Left kidney (tissue), 2 donors: Measurements from ENCODE around the gene GAS2. TPM values are rescaled to one million over a fixed set of nuclear protein-coding genes. Genes with fewer than 3 reads are reported as not detected.

Source experiments
- DNase-seq: peaks from one replicate; pipeline ENCODE4 v3.0.0-alpha.2; 2013
- polyA plus RNA-seq: library from polyadenylated mRNA; unstranded; fragments of 120-200 nt; gene quantifications from one replicate; pipeline ENCODE4 v1.2.1, GENCODE V29; 2013; ENCODE audit not compliant: insufficient read length

GAS2 gene
- polyA plus RNA-seq, 1 donor, result 13.8 TPM

DNA sequence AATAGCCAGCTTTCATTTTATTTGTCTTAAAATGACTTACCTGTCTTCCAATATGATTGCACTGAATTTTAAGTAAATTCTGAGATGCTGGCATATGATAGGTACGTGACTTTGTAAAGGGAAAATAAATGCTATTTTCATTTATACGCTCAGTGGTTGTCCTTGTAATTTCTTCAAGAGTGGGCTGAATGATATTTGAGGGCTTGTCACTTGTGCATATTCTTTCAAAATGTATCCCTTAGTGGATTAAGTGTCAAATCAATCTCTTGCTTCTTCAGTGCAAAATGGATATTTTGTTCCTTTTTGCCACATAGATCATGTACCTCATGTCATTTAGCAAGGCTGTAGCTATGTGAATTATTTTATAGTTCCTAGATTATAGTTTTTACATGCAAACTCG, 56.9 kb downstream of the GAS2 start:
- DNase-seq, result no peak

DNA sequence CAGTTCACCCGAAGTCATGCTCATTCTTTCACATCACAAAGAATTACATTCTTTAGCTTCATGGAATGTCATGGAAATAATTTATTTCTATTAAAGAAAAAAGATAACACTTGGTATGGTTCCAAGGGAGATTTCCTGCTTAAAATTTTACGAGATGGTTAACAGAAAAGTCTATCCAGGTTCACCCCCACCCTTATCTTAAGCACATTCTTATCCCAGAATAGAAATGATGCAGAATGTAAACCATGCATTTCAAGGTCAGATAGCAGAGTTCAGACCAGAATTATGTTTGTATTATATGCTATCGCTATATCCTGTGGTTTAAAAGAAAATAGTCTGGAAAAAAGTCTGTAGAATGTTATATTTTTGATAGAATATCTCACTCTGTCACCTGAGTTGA, 58.7 kb downstream of the GAS2 start:
- DNase-seq, result no peak

DNA sequence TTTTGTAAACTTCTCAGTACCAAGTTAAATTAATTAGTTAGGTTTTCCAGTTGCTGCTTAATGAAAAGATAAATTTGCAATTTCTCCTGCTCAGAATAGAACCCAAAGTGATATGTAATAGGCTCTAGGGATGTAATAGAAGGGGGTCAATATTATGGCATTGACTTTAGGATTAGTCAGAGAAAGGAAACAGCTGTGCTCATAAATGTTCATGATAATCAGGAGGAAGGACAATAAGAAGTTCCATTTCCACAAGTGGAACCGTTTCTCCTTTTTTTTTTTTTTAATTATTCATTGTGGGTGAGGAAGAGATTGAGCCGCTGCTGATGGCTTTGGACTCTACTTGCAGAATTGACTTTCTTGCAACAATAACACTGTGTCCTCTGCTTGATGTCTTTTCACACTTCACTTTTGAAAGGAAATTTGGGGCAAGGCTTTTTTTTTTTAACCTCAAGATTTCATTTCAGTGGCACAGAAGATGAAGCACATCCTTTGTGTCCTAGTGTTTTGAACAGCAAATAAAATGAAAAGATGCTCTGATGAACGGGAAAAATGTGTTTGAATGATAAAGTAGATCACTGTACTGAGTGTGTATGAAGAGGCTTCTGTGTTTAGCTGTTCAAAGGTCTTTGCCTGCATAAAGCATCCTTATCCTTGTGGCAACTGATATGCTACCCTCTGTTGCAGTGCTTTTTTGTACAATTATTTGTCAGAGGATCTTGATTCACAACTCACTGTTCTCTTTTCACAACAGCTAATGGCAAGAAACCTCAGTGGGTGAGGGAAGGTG, 62.4 kb downstream of the GAS2 start:
- DNase-seq, result no peak

DNA sequence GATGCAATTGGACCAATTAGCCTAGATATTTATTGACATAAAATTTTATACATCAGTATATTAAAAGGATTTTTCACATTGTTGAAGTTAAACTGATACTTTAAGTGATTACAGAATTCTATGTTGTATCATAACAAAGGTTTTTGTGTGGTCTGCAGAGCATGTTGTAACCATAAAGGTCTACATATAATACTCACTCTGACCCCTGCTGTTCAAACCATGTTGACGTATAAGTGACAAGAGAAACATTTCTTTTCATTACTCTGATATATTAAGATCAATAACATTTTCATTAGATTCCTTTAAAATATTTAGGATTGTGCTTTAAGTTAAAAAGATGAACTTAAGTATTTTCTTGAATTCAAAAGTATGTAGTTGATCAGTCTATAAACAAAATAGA, 63.9 kb downstream of the GAS2 start:
- no peak for DNase-seq

DNA sequence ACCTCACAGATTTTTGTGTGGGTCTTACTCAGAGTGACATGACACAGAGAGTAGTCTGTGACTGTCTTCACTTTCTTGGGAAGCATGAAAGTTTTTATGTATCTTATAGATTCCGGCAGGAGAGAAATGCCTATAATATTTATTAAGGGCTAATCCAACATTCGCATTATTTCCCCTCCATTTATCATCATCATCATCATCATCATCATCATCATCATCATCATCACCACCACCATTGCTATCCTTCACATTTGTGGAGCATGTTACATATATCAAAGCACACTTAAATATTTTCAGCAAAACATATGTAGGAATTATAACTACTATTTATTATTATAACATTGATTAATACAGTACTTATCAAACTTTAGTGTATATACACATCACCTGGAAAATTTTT, 66.2 kb downstream of the GAS2 start:
- no peak for DNase-seq

DNA sequence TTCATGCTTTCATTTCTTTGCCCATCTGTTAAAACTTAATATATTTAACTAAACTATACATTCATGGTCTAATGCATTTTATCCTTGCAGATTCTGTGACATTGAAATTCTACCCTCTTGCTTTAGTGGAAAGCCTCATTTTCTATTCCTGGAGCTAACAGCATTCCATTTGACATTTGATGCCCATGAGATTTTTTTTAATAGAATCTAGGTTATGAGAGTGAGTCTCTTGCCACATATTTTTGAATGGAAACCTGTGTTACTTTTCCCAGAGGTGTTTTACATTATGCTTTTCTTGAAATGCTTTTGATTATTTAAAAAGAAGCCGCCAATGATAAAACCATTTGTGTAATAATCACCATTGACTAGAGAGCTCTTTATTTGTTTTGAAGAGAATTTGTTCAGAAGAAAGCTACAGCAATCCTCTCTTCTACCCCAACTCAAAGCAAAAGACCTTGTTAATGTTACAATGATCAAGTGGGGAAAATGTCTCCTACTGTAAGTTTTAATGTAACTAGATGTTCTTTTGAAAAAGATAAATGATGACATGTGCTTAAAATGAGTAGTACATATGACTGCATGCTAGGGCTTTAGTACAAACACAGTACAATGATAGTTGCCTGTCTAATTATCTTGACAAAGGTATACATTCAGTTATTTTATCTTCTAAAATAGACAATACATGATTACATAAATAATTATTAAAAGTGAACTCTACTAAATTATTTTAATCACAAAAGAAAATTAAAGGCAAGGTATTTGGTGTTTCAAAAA, 67.3 kb downstream of the GAS2 start:
- DNase-seq, result no peak

DNA sequence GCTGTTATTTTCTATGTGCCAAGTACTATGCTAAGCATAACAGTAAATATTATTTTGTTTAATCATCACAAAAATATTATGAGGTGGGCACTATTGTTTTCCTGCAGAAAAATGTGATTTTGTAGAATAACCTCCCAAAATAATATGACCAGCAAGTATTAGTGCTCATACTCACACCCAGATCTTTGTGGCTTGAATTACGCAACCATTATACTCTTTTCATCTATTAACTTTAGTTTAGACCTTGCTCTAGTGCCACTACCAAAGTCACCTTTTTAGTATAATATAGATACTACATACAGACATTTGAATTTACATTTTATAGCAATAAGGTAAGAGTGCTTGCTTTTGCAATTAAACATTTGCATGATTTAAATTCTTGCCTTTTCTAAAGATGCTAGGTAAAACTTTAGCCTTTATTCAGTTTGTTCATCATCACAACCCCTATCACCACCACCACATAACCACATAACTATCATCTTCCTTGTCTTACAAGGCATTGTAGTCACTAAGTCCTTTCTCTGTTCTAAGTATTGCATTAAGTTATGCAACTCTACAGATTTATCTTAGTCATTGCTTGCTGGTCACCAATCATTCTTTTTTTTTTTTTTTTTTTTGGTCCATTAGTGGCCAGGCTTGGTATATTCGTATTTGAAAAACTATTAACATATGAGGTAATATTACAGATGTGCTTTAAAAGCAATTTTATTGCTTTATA, 68.4 kb downstream of the GAS2 start:
- no peak for DNase-seq

DNA sequence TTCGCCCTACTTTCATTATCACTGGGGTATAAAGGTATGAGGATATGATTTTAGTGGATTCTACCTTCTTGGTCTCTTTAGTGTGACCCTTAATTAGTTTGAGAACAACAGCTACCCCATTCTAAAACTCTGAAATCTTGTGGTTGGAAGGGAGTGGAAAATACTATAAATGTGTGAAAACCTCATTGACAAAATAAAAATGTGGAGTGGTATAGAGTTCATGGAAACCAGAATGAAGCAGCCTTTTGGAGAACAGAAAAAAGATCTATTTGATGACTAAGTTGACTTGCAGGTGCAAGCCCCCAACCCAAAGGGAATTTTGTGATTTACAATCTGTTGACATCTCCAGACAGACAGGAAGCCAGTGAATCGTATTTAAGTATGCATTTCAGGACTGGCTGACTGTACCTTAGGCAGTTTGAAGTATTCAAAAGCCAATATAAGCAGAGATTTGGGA, 75.8 kb downstream of the GAS2 start:
- DNase-seq, result no peak

DNA sequence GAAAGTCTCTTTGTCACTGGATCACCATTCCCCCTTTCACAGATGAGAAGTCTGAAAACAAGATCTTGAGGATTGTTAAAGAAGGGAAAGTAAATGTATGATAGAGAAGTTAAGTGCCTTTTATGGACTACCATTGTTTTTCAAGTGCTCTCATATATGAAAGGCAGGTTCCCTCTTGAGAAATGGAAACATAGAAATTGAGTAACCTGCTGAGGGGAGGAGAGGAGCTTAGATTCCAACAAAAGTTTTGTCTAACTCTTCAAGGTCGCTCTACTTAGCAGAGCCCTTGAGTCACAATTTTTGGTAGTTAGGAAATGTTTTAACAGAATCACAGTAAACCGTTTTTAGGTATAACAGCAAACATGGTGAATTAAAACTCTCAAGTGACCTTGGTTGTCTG, 83.1 kb downstream of the GAS2 start:
- no peak for DNase-seq

DNA sequence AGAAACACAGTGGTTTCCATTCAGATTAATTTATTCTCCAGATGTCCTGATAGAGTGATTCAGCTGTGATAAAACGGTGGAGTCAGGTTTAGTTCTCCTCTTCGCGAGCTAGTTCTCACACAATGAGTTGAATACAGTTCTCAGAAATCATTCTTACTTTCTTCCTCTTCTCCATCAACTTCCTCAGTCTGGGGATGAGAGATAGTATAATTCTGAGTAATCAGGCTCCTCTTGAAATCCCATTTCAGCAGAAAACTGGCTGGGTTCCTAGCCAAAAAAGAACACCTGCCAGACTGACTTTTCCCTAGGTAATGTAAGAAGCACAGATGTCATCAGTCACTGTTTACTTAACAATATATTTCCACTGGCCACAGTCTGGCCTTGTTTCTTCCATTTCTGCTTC, 86.5 kb downstream of the GAS2 start:
- no peak for DNase-seq

DNA sequence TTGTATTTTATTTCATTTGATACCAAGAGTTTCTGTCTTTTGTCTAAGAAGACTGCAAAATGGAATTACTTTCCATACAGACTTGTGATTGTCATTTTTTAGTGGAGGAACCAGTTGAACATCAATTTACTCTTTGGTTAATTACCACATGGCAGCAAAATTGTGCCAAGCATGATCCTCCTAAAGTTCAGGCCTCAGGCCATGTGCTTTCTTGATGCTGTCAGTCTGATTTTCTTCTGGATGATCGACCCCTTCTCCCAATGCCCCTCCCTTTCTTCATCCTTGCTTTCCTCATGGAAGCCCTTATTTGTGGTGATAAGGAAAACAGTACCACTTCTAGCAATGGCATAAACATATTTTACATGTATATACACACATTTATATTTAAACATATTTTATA, 87.0 kb downstream of the GAS2 start:
- DNase-seq, result no peak

DNA sequence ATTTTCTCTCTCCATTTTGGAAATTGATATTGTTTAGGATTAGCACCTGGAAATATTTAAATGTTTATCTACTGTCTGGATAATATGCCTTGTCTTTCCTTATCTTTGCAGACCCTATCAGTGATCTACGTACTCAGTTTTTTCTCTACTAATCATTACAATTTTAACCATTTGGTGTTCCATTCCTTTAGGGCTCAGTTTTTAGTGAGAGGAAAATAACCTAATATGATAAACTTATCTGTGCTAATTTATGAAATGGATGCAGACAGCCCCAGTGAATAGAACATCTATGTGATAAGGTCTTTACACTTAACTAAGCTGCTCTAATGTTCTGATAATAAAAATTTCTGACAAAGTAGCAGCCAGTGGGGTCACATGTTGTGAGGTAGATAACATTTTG, 94.7 kb downstream of the GAS2 start:
- DNase-seq, result no peak

DNA sequence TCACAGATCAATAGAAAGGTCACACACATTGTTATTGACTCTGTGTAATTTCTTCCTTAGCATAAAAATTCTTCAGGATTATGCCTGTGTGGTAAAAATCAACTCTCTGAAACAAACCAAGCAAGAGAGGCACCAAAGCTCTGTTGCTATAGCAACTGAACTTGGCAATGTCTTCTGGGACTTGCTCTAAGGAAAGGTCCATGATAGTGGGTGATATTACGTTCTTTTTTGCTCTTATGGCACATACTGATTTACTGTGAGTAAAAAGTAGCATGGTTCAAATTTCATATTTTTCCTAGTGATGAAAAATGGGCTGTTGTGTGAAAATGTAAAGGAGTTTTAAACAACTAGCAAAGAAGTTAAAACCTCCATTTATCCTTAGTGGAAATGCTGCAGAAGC, 96.8 kb downstream of the GAS2 start:
- DNase-seq, result no peak

DNA sequence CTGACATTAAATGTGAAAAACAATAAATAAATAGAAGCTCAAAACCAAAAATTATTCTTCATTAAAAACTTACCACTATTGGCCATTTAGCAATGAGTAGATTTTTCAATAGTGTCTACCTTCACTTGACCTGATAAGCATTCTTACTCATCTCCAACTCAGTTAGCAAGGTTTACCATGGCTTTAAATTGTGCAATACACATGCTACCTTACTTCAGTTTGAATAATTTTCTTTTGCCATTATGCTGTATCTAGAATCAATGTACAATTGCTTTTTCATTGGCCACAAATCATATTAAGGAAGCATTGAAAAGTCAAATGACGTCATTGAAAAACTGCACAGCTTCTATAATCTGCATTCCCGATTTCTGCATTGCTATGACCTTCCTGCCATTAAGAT, 98.3 kb downstream of the GAS2 start:
- no peak for DNase-seq

DNA sequence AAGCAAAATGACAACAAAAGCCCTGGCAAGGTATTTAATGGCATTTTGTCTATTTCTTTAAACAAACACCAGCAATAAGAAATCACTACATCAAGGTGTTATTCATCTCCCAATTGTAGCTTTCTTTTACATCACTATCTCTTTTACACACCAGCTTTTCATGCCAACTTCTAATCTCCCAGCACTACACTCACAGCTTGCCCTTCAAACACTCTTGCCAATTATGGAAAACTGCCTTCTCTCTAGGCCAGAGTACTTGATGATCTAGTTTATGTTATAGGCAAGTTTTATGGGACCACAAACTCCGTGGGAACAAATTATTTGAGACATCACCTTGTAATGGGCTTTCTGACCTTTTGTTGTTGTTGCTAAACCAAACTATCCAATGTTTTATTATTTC, 101.9 kb downstream of the GAS2 start:
- no peak for DNase-seq

DNA sequence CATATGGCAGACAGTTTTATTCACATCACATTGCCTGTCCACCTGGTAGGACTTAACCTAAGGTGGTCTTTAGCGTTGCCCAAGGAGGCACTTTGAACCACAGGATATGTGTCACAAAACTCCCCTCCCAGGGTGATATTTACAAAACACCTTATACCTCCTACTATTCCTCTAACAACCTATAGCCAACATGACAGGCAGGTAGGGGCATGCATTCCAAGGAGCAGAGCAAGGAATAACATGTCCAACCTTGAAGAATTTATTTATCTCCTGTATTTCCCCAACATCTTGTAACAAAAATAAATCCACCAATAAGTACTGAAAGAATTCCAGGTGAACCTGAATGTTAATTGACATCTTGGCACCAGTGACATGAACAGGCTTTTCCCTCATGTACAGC, 102.7 kb downstream of the GAS2 start:
- no peak for DNase-seq

DNA sequence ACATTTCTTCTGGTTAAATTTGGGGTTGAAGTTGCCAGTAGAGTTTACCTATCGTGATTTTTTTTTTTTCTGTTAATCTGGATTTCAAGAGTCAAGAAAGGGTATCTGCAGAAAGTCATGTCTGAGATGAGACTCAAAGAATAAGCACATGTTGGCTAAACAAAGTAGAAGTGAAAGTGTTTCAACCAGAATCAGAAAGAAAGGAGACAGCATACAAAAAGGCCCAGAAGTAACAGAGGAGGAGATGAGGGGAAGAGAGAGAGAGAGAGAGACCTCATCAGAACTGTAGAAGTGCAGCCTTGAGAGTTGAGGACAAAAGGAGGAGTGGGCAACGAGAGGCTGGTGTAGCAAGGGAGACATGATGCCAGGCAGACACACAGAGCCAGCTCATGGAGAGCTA, 108.3 kb downstream of the GAS2 start:
- no peak for DNase-seq

DNA sequence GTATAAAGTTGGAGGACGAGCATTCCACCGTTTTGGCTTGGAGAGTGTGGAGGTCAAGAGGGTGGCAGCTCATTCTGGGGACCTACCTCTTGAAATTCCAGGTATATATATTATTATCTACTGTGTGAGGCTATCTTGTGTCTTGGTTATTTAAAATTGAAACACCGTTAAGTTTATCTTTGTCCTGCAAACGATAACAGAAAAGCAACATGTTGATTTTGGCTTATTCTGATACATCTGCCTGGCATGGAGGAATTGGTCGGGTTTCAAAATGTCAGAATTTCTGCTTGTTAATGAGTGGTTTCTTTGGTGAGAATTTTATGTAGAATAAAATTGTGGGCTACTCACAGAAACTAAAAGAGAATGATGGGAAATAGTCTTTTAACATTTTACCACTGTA, 108.8 kb downstream of the GAS2 start:
- DNase-seq, result no peak

DNA sequence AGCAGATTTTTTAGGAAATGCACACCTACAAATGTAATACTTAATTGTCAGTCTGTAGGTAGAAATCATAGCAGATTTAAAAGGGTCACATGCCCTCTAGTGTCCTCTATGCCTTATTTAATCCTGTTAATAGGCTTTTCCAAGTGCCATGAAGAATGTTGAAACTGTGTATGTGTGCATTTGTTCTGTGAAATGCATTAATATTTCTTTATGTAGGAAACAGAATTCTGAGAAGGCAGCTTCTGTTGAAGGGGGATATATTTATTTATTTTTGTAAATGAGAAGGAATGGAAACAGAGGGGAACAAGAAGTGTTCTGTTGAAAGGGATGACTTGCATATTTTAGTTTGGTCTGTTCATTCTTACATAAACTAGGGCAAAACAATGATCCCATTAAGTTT, 112.2 kb downstream of the GAS2 start:
- no peak for DNase-seq

DNA sequence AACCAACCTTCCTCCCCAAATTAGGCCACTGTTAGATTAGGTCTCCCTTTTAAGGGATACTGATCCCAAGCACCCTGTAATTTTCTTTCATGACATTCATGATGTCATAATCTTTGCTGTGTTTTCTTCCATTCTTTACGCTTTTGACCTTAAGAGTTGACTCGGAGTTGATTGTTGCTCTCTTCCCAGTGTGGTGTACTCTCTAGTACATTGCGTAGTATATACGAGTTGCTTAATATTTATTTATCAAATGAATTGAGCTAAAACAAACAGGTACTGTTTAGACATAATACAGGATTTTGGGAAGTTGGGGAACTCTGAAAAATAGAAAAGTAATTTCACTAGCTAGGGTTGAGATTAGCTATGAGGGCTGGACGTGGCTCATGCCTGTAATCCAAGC, 113.4 kb downstream of the GAS2 start:
- no peak for DNase-seq

DNA sequence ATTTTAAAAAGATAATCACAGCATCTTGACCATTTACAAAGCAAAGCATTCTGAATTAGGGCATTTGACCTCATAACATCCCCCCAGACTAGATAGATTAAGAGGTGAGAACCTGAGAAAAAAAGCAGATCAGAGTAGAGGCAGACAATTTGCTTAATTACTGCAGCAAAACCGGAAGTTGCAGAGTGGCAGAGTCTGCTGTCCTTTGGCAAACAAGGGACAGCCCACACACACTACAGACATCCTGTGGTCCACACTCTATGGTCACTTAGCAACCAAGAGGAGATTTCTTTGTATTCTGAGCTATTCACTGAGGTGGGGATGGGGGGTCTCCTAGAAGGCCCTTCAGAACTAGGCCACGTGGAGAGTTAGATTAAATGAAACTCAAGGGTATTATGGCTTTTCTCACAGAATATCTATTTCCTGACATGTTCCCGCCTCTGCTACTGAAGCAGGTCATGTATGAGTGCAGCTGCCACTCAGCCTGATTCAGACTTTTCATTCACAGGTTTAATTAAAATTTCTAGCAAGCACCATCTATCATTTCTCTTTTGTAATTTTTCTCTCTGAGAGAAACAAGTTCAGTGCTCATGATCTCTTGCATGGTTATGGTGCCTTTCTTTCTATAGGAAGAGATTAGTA, 114.7 kb downstream of the GAS2 start:
- DNase-seq, result no peak

DNA sequence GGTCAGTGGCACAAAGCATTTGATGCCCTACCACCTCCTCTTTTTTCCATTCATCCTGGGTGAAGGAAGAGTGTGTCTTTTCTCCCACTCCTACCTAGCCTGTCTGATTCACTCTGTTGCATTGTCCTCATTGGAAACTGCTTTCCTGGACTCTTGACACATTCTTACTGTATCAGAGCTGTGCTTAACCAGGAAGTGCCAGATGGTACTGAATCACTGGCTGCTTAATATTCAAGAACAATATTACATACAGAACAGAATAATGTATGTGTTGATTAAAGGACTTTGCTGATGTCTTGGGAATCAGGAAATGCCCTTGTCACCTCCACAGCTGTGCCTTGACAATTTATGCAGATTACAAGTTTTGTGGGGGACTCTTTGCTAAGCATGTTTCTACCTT, 118.8 kb downstream of the GAS2 start:
- DNase-seq, result no peak

DNA sequence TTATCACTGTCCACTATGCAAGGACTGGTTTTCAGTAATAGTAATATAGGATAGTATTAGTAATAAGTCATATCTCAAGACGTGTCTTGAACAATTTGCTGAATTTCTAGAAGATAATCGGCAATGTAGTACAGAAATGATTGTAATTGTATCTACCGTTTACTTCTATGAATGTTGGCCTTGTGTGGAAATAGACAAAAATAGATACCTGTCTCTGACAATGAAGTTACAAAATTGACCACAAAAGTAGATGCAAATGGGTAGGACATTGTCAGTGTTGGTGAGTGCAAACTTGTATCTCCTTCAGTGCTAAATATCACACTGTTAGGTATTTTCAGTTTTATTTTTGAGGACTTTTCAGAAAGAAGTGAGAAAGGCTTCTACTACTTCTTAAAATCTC, 120.1 kb downstream of the GAS2 start:
- no peak for DNase-seq
